Measurements from ENCODE around the gene POLR3E.

The POLR3E gene

DNA sequence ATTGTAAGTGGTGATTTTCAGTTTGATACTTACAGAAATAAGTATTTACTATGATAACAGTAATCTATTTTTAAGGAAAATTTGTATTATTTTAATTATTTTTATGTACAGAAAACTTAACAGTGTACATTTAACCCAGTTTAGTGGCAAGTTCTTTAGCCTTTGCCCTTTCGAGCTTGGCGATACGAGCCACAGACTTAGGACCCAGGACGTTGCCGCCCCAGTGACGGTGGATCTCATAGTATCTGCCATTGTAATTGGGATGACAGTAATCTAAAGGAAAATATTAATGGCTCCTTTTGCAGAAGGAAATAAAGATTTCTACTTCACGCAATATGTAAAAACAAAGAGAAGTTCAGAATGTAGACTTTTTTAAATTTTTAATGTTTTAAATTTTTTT is 82.4 kb downstream of the POLR3E start:
- H3K27ac ChIP-seq, result no peak overlapping the region
- no peak for DNase-seq (ENCODE audit: low read depth, low spot score)

DNA sequence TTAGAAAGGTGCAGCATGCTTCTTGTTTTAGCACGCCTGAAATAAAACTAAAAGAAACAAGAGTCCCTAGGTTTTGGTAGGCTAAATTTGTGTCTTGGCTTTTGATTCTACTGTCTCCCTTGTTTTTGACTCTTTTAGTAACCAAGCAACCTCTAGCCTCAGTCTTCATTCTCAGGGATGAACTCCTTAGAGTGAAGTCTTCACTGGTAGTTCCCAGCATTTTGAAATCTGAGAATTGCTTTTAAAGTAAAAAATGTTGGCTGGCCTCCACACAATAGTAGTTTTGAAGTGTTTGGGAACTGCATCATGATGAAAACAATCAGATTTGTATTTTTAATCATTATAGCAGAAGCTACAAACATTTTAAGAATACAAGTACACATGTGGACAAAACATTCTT is 83.3 kb downstream of the POLR3E start:
- DNase-seq (ENCODE audit: low read depth, low spot score), result no peak
- H3K27ac ChIP-seq, result no peak overlapping the region

DNA sequence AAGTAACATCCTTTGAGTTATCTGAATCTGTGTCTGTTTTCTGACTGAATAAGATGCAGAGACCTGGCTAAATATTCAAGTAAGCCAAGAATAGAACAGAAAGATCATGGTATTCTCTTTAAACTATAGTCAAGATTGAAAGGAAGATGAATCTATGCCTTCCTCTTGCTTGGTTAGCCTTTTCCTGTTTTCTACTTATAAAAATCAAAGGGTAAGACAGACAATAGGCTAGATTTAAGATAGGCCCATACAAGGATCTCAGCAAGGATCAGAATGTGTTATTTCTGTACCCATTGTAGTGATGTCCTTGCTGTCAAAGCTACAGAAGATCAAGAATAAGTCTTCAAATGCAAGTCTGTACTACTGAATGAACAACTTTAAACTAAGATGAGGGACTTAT is 84.2 kb downstream of the POLR3E start:
- DNase-seq (ENCODE audit: low read depth, low spot score), result no peak
- H3K27ac ChIP-seq, result no peak overlapping the region

- H3K27ac ChIP-seq, result no peak overlapping the region
- DNase-seq (ENCODE audit: low read depth, low spot score), result no peak
Measured at GRCh38 chr16:22383827-22384226, 86.6 kb downstream of the POLR3E start.

Measured in epithelial cell of prostate (primary cell).